HG03575 (cell line): ENCODE data around the gene RAB11FIP4.

Experiments
- ATAC-seq: cut with Tn5 transposase; IDR thresholded peaks from one replicate; pipeline ENCODE4 v1.9.1; 2021; ENCODE audit not compliant: unreplicated experiment, insufficient number of reproducible peaks, low FRiP score; ENCODE audit errors: extremely low read depth

Gene RAB11FIP4

DNA sequence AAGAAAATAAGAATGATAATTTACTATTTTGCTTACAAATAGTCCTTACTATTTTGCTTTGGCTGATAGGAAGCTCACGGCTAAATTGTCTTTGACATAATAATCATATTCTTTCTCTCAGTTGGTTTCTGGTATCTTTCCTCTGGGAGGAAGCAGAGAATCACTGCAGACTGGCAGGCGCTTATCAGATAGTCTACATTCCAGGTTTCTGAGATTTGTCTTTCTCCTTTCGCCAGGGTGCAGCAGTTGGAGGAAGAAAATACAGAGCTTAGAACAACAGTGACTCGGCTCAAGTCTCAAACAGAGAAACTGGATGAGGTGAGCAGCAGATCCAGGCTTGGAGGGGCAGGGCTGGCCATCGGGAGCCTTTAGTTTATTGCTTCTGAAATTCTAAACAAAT lies 136.1 kb downstream of the RAB11FIP4 start:
- no peak for ATAC-seq

DNA sequence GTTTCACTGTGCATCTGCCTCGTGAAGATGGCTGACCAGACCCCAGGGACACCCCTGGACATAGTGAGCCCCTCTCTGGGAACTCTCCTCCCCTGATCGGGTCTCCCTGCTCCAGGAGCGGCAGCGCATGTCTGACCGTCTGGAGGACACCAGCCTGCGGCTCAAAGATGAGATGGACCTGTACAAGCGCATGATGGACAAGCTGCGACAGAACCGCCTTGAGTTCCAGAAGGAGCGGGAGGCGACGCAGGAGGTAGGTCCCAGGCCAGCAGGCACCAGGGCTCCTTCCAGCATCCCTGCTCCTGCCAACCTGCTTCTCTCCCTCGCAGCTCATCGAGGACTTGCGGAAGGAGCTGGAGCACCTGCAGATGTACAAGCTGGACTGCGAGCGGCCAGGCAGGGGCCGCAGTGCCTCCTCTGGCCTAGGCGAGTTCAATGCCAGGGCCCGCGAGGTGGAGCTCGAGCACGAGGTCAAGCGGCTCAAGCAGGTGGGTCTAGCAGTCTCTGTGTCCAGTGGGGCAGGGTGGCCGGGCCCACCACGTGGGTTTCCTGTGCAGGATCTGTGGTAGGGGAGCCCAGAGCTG lies 136.9 kb downstream of the RAB11FIP4 start:
- ATAC-seq = no peak

DNA sequence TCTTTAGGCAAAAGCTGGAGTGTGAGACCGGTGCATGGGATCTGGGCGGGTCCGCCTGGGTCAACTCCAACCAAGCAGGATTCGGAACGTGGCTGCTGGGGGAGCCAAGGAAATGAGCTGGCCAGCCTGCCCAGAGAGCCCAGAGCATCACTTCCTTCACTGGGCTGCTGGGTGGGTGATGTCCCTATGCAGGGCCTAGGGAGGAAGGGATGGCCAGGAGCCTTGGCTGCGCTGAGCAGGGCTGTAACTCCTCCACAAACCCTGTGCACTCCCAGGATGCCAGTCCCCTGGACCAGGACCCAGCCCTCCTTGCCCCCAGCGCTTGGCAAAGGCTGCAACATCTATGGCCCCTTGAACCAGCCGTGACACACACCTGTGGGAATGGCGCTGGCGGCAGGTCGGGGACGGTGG lies 138.4 kb downstream of the RAB11FIP4 start:
- no peak for ATAC-seq

GRCh38 chr17:31530391-31530985 lies 139.0 kb downstream of the RAB11FIP4 start:
- ATAC-seq = no peak

DNA sequence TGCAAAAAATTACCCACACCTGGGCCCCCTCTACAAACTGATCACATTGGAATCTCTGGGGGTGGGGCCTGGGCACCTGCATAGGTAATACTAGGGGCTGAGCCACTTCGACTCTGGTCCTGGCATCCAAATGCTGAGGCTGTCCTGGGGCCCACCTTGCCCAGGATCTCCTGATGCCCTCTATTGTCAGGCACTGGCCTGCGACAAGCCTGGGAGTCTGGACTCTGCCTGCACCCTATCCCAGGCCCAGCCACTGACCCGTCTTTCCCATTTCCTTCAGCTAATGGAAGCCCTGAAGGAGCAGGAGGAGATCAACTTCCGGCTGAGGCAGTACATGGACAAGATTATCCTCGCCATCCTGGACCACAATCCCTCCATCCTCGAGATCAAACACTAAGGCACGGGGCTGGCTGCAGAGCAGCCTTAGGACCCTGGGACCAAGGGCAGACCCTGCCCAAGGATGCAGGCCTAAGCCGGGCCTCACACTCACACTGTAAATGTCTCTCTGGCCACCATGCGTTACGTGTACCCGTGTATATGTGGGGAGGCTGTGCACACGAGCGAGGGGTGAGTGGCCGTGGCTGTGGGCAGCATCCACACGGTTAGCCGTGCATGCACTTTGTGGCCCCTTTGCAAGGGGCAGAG lies 140.0 kb downstream of the RAB11FIP4 start:
- no peak for ATAC-seq

DNA sequence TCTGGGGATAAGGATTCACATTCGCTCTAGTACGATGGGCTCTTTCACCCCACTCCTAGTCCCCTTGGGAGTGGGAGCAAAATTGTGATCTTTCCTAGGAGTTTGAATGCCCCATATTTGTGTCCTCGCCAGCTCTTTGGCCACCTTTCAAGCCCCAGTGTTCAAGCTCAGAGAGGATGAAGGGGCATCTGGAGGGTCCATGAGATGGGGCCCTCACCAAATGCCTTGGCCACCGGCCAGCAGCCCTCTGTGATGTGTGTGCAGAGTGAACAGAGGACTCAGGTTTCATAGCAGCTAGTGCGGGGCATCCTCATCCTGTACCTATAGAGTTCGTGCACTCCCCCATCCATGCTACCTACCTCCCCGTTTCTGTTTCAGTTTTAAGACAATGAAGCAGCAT lies 140.6 kb downstream of the RAB11FIP4 start:
- ATAC-seq = no peak

GRCh38 chr17:31532526-31532925 lies 141.1 kb downstream of the RAB11FIP4 start:
- no peak for ATAC-seq

DNA sequence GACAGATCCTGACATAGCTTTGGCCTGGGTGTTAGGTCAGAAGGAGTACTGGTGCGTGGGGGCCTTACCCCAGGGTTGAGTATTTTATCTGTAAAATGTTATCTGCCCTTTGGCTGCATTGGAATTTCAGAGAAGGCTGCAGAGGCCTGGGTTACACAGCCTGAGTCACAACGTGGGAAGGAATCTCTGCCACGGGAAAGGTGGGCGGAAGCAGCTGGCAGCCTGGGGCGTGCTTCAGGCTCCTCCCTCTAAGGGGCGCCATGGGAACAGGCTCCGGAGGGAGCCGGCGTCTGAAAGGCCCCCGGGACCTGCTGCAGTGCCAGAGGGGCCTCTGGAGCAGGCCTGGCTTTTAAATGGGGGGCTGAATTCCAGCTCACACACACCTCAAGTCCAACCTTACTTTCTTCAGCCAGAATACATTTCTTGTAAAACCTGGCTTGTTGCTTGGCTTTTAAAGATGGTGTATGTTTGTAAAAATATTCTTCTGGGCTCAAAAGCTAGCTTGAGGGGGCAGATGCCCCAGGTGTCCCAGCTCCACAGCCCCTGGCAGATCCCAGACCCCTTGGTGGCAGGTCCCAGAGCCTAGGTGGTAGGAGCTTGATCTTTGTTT lies 142.2 kb downstream of the RAB11FIP4 start:
- no peak for ATAC-seq

DNA sequence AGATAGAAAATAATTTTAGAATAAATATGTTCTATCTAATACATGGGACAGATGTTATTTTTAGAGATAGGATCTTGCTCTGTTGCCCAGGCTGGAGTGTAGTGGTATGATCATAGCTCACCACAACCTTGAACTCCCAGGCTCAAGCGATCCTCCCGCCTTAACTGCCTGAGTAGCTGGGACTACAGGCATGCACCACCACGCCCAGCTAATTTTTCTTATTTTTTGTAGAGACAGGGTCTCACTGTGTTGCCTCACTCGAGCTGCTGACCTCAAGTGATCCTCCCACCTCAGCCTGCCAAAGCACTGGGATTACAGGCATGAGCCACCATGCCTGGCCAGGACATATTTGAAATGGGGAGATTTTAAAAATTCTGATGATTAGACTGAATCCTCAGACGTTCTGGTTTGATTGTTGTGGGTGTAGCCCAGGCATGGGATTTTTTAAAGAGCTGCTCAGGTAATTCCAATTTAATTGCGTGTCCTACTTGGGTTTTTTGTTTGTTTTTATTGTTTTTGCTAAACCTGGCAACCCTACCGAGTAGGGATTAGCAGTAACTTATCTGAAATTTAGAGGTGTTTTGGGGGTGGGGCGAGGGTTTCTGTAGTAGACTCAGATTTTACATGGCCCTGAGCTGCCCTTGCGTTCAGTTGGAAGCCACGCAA lies 142.9 kb downstream of the RAB11FIP4 start:
- no peak for ATAC-seq

DNA sequence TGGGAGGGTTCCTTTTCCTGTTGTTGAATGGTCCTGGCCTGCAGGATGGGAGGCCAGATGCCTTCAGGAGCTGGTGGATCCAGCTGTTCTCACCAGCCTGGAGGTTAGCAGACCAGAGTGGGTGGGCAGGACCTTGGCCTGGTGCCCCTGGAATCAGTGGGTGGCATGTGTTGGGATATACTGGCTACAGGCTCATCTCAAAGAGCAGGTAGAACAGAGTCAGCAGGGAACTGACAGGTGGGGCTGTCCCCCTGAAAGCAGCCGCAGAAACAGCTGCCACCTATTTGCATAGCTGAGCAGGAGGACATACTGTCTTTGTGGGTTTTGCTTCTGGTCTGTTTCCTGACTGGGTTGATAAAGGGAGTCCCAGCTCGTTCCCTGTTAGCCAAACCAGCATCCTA lies 144.1 kb downstream of the RAB11FIP4 start:
- peak; percentile 57 for ATAC-seq

DNA sequence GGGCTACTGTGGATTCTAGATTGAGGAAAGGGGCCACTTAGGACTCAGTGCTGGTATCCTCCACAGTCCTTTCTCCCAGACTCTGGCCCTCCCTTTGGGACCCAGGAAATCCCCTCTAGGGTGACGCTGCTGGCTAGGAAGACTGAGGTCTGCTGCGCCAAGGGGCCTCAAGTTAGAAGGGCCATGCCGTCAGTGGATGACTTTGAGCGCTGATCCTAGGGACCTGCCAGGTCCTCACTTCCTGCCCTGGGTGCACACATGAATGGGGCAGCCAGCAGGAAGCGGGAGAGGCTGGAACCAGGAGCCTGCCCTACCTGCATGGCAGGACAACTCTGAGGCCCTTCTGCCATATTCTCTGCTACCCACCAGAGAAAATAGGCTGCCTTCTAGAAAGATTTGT lies 145.0 kb downstream of the RAB11FIP4 start:
- ATAC-seq = no peak

DNA sequence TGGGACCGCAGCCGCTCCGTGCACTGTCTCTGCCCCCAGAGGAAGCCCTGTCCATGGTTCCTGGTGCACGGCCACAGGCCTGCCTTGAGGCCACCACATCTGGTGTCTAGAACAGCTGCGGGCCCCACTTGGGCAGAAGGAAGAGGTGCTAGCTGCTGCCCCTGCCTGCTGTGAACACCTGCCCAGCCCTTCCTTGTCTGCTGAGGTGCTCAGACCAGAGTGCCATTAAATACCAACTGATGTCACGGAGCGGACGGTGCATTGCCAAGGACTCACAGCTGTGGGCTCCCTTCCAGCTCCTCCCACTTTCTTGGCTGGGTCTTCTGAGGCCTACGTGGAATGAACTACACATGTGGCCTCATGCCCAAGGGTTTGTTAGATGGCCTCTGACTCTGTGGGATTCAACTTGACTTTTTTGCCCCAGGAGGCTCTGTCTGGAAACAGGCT lies 146.1 kb downstream of the RAB11FIP4 start:
- no peak for ATAC-seq

DNA sequence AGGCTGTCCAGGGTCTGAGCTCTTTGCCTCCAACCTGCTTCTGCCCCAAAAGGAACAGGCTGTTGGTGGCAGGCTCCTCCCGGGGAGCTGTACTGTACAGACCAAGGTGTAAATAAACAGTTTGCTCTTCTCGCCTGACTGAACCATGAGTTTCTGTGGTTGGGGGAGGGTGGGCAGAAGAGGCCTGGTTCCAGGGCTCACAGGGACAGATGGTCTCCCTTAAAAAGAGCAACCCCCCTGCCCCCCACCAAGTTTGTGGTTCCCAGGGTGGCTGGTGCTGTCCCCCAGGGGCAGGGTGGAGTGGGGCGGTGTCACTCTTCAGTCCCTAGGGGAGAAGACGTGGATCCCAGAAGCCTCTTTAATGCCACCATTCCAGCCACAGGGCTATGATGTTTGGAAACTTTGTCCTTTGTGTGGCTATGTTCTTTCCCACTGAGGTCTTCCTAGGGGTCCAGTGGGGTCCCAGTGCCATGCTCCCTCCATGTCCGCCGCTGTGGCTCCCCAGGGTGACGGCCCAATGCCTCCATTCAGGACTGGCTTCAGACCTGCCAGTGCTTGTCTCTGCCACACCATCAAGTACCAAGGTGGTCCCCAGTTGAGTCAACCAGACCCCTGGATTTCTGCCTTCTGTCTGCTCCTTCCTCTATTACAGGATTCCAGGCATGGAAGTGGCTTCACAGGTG lies 146.7 kb downstream of the RAB11FIP4 start:
- no peak for ATAC-seq

DNA sequence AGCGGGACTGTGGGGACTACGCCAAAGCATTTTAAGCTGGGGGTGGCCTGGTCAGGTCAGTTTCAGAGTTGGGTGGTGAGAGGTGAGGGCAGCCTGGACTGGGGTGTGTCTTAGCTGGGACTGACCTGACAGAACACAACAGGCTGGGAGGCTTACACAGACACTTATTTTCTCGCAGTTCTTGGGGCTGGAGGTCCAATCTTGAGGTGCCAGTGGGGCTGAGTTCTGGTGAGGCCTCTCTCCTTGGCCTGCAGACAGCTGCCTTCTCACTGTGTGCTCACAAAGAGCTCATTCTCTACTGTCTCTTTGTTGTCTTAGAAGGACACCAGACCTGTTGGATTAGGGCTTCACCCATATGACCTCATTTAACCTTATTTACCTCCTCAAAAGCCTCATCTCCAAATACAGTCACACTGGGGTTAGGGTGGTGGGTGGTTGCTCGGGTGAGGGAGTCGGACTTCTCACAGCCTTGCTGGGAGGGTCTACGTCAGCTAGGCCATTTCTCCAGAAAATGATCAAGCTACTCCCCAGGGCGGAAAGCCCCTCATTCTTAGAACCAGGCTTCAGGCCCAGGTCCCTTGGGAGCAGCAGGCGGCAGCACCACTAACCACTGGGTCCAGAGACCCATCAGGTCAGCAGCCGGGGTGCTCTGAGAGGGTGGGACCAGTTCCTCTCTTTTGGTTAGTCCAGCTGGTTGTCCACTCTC lies 149.3 kb downstream of the RAB11FIP4 start:
- ATAC-seq = no peak

DNA sequence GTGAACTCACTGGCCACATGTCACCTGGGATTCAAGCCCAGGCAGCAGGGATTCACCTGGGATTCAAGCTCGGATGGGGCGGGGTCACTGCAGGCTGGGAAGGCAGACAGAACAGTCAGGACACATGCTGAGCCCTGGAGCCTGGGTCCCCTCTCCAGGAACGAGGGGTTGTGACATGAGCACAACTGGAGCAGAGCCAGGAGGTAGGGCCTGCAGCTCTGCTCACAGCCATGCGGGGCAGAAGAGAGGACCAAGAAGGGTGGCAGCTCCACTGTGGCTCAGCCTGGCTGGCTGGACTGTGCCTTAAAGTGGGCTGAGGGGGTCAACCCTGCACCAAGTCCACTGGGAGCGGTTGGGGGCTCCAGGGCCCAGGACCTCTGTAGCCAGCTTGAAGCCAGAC lies 150.1 kb downstream of the RAB11FIP4 start:
- ATAC-seq = no peak

GRCh38 chr17:31544186-31544585 lies 152.7 kb downstream of the RAB11FIP4 start:
- ATAC-seq = no peak

GRCh38 chr17:31546650-31547049 lies 155.2 kb downstream of the RAB11FIP4 start:
- ATAC-seq = no peak

DNA sequence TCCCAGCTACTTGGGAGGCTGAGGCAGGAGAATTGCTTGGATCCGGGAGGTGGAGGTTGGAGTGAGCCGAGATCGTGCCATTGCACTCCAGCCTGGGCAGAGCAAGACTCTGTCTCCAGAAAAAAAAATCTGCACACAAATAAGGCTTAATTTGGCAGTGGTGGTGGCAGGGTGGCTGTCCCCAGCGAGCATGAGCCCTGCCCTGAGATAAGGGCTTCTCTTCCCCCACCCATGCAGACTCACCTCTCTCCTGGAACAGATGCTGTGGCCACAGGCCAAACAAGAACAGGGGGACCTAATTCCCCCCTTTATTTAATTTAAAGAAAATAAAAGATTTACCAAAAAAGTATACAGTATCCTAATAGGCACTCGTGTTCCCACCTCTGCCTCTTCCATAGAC lies 157.2 kb downstream of the RAB11FIP4 start:
- ATAC-seq = no peak

DNA sequence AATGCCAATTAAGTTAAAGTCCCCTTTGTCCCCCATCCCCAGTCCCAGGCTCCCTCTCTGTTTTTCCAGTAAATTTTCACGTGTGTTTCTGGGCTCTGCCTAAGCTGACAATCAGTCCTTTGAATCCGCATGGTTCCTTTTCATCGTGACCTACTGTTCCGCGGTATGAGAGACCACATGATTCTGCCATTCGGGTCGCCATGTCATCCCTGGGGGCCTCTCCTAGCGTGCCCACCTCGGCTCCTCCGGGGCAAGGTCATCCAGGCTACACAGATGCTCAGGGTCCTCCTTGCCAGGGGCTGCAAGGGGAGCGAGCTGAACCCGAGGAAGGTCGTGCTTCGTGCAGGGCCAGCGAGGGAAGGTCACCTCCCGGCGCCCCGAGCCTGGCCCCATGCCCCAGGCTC lies 157.6 kb downstream of the RAB11FIP4 start:
- ATAC-seq = no peak
